Measurements from ENCODE around the gene MAPK11.

- TF ChIP-seq, protein P1, sequence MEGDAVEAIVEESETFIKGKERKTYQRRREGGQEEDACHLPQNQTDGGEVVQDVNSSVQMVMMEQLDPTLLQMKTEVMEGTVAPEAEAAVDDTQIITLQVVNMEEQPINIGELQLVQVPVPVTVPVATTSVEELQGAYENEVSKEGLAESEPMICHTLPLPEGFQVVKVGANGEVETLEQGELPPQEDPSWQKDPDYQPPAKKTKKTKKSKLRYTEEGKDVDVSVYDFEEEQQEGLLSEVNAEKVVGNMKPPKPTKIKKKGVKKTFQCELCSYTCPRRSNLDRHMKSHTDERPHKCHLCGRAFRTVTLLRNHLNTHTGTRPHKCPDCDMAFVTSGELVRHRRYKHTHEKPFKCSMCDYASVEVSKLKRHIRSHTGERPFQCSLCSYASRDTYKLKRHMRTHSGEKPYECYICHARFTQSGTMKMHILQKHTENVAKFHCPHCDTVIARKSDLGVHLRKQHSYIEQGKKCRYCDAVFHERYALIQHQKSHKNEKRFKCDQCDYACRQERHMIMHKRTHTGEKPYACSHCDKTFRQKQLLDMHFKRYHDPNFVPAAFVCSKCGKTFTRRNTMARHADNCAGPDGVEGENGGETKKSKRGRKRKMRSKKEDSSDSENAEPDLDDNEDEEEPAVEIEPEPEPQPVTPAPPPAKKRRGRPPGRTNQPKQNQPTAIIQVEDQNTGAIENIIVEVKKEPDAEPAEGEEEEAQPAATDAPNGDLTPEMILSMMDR (IDR thresholded peaks at IDR 0.05; ENCODE audit: low read depth, low read length) = no peak
- TF ChIP-seq EZH2phosphoT487 (IDR thresholded peaks at IDR 0.05; ENCODE audit: low read depth) = no peak
Measured at GRCh38 chr22:50256258-50256862, 13.8 kb downstream of the MAPK11 start.

Data from OCI-LY3 (cell line).